DMS153 treated with DMSO at 0.1 percent for 48 hours (cell line): Measurements from ENCODE around the gene ASB4.

Experiments
- DNase-seq: peaks from one replicate; lab custom pipeline; 2025; ENCODE audit not compliant: unreplicated experiment; lab: John Stamatoyannopoulos, UW

ASB4 gene

DNA sequence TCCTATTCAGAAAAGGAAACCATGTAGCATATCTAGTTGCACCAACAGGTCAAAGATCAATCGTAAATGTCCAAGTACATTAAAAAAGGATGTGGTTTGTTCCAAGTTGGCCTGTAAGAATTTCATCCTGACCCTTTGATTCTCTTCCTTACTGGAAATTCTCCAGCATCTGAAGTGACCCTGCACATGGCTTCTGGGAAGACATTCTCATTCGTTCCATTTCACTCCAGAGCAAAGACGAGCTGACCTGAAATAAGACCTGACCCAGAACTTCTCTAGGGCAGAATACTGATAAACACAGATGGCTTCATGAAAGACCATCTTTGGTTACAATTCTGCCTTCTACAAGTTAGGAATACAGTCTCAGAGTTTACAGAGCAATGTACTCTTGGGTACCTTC is 39.8 kb downstream of the ASB4 start:
- DNase-seq, result no peak

DNA sequence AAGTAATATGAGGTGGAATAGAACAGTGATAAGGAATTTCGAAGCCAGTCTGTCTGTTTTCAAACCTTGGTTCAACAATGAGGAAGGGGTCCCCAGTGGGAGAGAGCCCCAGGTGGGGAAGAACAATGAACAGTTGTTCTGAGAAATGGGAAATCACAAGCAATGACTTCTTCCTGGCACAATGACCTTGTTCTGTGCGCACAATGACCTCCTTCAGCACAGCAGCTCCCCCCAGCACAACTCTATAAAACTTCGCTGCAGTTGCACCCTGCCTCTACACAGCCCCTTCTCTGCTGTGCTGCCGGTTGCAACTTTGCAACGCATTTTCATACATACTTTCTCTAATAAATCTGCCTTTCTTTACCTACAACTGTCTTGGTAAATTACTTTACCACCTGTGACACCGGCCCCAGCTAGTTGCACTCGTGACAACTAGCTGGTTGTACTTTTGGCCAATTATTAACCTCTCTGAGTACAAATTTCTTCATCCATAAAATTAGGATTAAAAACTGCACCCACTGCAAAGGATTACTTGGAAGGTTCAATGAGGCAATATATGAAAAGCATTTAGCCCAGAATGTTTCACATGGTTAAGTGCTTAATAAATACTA is 40.5 kb downstream of the ASB4 start:
- DNase-seq, result no peak

DNA sequence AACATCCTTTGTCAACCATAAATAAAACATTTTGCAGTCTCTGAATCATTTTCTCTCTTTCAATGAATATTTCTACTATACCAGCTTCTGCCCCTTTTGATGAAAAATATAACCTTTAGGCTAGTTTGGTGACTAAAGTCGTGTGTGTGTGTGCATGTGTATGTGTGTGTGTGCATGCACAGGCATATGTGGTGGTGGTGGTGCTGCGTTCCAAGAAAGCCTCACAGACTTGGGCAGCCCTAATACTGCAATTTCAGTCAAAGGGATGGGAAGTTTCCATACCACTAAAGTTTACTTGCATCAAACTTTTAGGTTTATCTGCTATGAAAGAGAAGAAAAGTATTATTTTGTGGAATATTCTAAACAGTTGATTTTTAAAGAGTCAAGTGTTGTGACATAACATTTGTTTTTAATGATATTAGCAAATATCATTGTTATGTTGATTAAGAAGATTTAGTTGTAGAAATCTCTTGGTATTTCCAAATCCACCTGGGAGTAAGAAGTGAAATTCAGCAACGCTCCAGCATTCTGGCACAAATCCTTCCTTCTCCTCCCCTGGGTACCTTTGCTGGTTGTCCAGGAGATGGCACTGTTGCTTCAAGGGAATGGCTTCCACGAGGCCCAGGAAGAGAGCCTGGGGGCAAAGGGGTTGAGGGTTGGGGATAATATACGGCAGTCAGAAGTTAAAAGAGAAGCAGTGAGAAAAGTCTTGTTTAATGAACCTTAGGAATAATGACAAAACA is 41.5 kb downstream of the ASB4 start:
- DNase-seq, result peak; percentile 55

DNA sequence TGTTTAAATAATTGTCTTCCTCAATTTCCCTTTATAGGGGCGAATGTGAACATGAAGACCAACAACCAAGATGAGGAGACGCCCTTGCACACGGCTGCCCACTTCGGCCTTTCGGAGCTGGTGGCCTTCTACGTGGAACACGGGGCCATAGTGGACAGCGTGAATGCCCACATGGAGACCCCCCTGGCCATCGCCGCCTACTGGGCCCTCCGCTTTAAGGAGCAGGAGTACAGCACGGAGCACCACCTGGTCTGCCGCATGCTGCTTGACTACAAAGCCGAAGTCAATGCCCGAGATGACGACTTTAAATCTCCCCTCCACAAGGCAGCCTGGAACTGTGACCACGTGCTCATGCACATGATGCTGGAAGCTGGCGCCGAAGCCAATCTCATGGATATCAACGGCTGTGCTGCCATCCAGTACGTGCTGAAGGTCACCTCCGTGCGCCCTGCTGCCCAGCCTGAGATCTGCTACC is 42.1 kb downstream of the ASB4 start:
- no peak for DNase-seq

DNA sequence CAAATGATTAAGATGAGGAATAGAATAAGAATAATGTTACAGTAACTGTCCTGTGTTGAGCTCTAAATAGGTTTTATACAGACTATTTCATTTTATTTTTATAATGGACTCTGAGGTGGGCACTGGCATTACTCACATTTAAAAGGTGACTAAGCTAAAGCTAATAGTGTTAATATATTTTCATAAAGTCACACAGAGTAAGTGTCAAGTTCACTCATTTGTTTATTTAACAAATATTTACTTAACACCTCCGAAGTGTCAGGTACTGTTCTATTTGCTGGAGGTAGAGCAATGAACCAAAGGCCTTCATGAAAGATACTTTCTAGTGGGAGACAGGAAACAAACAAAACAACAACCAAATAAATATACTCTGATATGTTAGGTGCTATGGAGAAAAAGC is 44.0 kb downstream of the ASB4 start:
- DNase-seq, result no peak

DNA sequence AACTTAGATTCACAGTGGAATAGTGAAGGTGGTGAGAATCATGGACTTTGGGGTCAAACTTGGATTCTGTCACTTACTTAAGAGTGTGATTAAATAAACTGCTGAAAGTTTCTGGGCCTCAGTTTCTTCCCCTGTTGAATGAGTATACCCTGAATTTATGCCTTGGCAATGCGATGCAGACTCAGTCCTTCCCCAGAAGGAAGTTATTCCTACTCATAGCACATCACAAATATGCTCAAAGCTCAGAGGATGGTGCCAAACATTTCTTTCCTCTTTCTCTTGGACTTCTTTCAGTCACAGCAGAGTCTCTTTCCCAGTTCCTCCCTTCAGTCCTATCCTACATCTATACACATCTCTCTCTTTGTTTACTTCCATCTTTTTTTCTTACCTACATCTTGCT is 45.1 kb downstream of the ASB4 start:
- DNase-seq, result no peak

DNA sequence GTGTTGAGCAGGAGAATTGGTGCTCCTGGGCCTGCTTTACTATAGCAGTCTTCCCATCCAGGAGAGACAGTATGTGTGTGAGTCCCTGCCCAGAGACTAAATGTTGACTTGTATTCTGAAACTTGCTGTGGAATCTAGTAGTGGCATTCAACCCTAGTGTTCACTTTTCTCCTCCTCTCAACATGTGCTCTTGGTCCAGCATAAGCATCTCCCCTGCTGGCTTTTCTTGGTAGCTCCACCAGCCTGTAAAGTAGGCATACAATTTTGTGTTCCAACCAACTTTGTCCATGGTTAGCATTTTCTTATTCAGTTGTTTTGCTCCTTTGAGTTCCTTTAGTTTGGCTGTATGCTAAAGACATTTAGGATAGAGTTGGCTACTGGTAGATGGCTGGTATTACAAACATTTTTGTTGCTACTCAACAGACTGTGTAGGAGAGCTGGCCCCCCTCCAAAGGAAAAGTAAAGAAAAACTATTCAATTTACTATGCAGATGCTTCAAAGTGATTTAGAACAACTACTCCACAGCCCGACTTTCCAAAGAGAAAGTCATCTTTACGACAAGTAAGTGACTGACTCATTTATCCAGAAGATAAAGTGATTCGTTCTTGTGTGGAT is 46.0 kb downstream of the ASB4 start:
- DNase-seq, result no peak

DNA sequence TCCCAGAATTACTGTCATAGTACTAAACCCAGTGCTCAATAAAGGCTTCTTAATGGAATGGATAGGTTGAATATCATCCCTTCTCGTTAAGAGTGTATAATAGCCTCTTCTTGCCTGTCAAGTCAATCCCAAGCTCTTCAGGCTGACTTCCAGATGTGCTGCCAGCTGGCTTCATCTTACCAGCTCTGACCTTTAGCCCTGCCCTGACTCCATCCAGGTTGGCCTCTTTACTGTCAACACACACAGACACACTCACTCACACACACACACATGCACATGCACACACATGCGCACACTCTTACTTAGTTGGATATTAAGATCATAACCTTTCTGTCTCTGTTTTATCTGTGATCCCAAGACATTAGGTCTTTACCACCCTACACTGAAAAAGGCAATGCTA is 49.1 kb downstream of the ASB4 start:
- DNase-seq, result no peak

DNA sequence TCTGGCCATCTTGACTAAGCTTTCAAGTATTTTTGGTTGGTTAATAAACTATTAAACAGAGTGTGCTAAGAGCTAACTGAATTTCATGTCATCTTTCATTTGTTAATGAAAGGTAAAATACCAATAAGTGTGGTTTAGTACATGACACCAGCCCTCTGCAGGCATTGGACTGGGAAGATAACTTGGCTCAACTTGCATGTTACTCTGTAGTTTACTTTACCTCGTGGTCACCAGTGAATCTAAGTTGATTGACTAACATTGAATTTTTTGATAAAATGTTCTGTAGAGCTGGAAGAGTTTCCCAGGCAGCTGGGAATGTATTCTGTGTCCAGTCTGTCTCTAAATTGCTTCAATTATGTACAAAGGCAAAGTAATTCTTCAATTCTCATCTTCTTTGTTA is 49.9 kb downstream of the ASB4 start:
- no peak for DNase-seq

DNA sequence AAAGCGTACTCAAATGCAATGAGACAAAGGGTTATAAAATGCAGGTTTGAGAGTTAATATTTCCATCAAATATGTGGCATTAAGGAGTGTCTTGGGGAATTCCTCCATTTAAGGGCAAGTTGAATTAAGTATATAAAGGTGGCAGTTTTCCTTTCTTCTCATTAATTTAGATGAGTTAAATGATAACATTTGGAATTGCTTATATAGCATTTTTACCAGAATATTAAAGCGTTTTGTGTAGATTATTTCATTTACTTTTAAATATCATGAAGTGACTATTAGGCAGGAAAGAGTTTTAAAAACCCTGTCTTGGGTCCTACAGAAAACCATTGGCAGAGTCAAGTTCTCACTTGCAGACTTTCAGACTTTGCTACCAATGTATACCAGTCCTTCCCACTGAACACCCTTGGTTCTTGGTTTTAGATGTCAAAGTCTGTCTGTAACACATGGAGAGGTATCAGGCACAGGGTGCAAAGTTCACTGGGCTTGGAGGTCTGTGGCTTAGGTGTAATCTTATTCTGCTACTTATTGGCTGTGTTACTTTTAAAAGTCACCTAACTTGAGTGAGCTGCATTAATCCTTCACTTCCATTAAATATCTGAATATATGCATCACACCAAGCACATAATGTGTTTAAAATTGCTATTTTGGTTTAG is 51.0 kb downstream of the ASB4 start:
- DNase-seq, result no peak

DNA sequence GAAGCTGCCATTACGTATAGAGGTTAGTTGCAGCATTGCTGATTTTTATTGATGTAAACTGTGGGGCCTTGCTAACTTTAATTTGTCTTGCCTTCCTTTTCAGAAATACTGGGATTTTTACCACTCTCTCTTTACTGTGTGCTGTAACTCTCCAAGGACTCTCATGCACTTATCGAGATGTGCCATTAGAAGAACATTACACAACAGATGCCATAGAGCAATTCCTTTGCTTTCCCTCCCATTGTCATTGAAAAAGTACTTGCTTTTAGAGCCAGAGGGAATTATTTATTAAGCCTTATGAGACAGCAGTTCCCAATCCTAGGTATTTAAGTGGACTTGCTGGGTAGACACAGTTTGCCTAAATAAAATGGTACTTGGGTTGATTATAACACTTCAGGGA is 51.7 kb downstream of the ASB4 start:
- no peak for DNase-seq

DNA sequence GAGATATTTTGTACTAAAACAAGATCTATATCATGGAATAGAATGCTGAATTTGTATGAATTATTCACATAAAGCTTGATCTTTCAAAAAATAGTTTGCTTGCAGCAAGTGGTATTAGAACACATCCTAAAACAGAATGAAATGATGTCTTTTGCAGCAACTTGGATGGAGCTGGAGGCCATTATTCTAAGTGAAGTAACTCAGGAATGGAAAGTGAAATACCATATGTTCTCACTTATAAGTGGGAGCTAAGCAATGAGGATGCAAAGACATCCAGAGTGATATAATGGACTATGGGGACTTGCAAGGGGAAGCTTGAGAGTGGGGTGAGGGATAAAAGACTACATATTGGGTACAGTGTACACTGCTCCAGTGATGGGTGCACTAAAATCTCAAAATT is 53.7 kb downstream of the ASB4 start:
- no peak for DNase-seq

DNA sequence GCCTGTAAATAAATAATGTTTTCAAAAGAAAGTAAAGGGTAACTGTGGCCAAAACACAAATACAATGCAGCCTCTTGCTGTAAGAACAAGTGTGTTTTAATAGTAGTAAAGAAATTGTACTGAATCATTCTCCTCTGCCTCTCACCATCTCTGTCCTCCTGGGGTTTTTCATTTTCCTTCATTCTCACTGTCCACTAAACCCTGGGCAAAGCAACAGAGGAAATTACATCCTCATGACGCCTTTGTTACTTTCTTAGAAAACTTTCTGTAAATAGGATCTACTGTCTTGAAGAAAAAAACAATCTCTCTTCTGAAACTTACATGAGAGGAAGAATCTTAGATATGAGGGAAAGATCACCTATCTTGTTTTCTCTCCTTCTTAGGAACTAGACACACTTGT is 54.6 kb downstream of the ASB4 start:
- DNase-seq, result no peak

DNA sequence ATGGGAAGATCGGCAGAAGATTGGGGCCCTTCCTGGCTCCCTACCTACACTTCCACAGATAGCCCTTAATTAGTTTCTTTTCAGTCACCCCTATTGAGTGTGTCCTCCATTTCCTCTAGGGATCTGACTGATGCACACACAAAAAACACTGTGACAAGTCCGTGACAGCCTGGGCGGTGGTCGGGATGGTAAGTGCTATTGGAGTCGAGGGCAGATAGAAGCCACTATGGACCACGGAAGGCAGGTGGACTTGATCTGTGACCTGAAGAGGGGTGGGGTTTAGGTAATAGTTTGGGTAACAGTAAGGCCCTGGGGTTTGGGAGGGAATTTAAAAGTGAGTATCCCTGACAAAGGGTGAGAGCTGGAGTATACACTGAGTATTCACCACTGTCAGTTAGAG is 57.6 kb downstream of the ASB4 start:
- no peak for DNase-seq

DNA sequence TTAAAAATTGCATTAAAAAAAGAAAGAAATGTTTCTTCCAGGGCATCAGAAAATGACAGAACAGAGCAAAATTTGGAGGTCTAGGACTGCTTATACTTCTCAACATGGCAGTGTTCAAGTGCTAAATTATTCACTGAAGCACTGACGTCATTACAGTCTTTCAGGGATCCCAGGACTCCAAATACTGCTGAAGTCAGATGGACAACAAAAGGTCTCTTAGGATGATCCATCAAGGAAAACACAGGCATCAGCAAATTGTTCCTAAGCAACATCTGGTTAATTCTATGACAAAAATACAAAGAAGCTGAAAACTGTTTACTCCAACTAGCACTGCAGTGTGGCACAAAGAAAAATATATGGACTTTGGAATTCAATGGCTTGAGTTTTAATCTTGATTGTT is 58.4 kb downstream of the ASB4 start:
- DNase-seq, result no peak

DNA sequence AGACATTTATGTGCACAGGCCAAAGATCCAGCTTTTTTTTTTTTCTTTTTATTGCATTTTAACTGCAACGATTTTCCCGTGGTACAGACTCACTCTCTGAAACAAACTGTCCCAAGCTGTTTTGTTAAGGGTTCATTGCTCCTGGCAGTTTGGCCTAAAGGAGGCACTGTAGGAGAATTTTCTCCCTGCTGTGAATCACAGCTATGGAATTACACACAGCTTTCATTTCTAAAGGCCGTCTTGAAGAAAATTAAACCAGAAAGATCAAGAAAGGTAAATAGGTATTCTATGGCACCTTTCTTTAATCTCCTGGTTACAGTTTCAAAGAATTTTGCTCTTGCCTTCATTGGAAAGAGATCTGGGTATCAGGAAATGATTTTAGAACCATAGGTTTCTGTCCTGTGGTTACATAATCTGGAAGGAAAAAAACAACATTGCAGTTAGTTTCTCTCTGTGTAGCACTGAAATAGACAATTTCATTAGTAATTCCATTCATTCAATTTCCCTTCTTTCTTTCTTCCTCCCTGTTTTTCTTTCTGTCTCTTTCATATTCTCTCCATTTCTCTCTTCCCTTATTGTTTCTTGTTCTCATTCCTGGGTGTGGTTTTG is 59.4 kb downstream of the ASB4 start:
- DNase-seq, result peak; percentile 29

DNA sequence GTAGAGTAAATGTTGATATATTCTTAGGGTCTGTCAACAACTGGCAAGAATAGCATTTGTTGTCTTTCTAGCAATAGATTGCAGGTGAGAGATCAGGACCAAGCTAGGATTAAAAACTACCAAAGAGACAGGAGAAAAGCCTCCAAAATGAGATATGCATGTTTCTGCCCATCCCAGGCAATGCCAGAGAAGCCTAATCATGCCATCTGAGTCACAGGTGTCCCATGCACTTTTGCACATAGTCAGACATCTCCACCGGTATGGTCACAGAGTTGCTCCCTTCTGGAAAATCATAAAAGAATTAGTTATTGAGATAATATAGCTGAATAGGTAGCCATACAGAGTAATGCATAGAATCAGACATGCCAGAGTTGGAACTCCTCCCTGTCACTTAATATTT is 59.9 kb downstream of the ASB4 start:
- DNase-seq, result no peak

DNA sequence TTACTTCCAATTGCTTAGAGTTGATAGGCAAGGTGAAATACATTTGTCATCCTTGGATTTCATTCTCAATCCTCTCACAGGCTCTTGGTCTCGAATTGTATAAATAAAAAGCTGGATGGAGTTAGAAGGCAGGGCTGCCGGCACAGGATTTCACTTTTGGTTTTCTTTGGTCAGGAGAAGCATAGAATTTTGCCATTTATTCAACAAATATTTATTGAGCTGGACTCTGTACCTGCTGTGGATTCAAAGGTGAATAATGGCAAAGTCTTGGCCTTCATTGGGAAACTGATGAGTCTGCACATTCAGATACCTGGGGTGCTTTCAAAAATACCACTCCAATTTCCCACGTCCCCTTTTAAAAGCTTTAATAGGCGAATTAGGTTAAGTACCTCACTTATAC is 60.9 kb downstream of the ASB4 start:
- no peak for DNase-seq

DNA sequence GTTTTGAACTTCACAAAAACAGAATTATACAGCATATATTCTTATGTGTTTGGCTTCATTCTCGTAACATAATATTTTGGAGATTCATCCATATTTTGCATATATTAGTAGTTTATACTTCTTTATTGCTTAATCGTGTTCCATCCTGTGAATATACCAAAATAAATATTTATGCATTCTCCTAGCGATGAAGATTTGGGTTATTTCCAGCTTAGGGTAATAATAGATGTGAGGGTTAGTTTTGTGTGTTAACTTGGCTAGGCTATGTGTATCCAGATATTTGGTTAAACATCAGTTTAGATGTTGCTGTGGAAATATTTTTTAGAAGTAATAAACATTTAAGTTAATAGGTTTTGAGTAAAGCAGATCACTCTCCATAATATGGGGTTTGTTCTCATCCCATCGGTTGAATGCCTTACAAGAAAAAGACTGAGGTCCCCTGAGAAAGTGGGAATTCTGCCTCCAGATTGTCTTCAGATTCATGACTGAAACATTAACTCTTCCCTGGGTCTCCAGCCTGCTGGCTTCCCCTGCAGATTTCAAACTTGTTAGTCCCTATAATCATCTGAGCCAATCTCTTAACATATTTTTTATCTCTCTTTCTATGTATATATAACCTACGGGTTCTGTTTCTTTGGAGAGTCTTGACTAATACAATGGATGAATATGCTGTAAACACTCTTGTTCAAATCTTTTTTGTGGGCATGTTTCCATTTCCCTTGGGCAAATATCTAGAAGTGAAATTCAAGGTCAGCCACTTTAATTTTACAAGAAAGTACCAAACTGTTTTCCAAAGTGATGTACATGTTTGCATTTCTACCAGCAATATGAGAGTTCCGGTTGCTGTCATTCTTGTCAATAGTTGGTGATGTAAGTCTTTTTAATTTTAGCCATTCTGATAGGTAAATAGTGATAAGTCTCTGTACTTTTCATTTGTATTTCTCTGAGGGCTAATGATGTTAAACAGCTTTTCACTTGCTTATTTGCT is 61.9 kb downstream of the ASB4 start:
- no peak for DNase-seq

DNA sequence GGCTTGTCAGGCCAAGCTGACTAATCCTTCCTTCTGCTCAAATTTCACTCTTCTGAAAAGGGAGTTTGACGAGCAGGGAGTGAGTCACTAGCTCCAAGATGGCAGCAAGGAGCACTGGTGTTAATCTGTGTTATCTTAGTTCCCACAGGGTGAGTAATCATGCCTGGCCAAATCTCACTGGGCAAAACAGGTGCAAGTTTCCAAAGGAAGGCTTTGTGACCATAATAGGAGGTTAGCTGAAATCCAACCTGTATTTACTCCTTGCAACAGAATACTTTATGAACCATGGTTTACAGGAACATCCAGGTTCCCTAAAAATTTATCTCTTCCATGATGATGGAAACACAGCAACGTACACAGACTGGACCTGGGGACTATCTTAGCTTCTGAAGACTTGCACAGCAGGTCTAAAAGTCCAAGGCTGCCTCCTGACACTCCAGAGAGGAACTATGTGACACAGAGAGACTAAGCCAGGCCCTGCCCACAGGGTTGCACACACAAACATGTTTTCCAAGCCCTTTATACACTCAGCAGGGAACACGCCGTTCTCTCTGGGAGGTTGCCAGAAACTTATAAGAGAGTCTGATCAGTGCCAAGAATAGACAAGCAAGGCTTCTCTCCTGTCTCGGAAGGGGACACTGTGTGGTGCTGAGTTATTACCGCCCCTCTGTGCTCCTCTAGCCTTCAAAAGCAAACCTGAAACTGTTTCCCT is 64.2 kb downstream of the ASB4 start:
- peak; percentile 22 for DNase-seq
